ENCODE data around the gene ZNF516.

The ZNF516 gene

DNA sequence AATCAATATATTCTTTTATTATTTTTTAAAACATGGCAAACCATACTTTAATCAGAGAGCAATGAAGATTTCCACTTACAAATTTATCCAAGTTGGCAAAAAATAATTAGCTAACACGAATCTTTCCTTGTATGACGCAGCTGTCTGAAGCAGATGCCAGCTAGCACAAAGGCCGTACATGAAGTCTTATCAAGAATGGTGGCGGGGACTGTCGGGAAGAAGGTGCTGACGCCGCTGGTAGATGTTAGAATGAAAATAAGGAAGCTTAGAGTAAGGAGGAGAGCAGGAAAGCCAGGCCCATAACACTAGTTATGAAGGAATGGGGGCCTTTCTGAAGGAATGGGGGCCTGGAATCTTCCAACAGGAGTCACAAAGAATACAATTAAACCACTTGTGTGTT, 96.7 kb downstream of the ZNF516 start:
- DNase-seq, result no peak

- DNase-seq, result no peak
Measured at GRCh38 chr18:76397631-76398030, 97.4 kb downstream of the ZNF516 start.

- no peak for DNase-seq
Measured at GRCh38 chr18:76396792-76397191, 98.2 kb downstream of the ZNF516 start.

- no peak for DNase-seq
Measured at GRCh38 chr18:76395609-76396008, 99.4 kb downstream of the ZNF516 start.

DNA sequence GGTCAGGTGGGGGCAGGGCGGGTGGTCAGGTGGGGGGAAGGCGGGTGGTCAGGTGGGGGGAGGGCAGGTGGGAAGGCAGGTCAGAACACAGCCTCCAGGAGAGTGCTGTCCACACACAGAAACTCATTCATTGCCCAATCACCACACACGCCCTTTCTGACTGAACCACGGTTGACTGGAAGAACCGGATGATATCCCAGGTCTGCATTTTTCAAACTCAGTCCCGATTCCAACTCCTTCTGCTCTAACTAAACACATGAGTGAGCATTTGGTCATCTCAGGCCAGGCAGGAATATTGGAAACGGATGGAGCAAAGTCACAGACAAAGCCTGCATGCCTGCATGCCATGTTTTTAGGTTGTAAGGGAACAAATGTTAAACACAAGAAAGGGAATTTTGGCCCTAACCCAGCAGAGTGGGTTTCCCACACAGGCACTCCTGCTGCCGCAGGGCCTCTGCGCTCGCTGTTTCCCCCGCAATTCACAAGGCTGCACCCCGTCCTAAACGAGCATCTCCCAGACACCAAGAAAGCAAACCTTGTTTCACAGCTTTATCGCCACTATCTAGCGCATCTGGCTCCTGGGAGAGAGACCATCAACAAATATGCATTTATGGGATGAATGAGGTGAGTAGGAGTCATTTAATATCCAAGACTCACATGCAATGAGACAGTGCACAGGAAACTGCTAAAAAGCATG, 100.1 kb downstream of the ZNF516 start:
- DNase-seq, result no peak

DNA sequence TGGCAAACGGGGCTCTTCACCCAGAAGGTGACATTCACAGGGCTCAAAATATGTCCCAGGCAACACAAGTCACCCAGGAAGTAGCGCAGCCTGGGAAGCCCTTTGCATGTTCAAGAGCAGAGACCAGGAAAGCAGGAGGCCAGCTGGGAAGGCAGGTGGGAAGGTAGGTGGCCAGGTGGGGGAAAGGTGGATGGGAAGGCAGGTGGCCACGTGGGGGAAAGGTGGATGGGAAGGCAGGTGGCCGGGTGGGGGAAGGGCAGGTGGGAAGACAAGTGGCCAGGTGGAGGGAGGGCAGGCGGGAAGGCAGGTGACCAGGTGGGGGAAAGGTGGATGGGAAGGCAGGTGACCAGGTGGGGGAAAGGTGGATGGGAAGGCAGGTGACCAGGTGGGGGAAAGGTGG, 102.7 kb downstream of the ZNF516 start:
- DNase-seq, result no peak

DNA sequence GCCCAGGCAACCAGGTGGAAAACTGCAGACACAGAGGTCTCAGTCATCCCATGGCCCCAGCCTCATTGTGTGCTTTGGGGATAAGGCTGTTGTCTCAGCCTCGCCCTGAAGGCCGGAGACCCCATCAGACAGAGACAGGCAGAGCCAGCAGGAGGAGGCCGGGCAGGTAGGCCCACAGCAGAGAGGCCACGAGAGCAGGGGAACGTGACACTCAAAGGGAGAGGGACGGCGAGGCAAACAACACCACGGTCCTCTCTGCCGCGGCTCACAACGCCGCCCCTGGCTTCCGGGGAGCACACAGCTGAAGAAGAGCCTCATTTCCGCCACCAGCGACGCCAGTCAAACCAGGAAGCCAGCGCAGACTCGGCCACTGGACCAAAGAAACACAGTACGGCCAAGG, 103.3 kb downstream of the ZNF516 start:
- DNase-seq, result no peak

GRCh38 chr18:76391038-76391437, 104.0 kb downstream of the ZNF516 start:
- no peak for DNase-seq

GRCh38 chr18:76390452-76391035, 104.5 kb downstream of the ZNF516 start:
- no peak for DNase-seq

DNA sequence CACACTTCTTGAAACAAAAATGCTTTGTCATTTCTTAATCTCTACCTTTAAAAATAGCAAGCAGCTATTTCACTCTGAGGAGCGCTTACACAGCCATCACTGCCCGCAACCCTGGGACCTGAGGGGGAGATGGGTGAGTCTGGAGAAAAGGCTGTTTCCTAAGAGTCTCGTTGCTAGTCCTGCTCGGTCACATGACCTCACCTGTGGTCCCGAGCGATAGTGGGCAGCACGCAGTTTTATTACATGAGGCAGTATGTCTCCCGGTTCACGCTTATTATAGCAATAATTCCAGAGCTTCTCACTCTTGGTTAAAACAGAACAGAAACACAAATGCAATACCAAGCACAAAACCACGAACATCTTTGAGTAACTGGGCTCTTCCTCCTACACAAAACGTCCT, 105.3 kb downstream of the ZNF516 start:
- DNase-seq, result no peak

DNA sequence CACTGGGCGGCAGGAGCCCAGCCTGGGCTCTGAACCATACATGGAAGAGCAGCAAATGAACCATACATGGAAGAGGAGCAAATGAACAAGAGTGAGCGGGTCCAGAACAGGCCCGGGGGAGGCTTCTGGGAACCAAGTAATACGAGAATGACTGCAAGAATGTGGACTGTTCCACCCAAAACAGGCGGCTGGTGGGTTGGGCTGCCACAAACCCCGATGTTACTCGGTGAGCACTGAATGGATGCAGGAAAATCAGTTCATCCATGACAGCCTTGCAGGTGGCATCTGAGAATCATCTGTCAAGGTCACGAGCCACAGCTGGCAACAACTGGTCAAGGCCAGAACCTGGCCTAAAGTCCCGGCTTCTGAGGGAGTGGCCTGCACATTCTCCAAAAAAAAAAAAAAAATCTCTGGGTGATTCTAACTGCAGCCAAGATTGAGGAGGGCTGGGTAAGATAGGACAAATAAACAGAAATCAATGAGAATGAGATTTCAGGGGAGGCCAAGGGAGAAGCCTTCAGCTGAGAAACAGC, 106.1 kb downstream of the ZNF516 start:
- no peak for DNase-seq

DNA sequence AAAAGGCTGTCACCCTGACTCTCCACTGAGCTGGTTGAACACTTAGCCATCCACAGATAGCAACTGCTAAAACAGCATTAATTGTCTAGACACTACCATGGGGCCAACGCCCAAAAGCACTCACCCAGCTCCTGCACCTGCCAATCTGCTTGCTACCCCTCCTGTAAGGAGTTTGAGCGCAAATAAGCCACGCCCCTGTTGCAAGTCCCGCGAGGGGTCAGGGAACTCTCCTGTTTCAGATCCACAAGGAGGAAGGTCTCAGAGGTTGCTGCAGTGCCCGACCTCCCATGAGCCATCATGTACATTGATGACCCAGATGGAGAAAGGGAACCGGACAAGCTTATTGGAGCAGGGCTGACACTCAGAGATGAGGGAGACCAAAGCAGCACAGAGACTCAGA, 106.8 kb downstream of the ZNF516 start:
- DNase-seq, result no peak

DNA sequence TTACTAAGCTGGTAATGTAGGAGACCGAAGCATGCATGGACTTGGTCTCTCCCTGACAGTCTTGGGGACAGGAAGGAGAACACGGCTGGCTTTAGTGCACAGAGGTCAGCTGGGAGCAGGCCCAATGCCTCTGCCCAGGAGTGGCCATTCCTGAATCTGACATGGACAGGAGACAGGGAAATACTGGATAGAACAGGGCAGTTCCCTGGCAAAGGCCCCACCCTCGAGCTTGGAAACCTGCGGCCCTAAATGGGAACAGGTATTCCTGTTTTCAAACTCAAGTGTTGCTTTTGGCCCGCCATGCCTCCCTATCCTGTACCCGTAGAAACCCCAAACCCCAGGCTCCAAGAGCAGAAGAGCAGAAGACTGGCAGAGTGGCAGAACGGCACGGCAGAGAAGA, 107.4 kb downstream of the ZNF516 start:
- no peak for DNase-seq

DNA sequence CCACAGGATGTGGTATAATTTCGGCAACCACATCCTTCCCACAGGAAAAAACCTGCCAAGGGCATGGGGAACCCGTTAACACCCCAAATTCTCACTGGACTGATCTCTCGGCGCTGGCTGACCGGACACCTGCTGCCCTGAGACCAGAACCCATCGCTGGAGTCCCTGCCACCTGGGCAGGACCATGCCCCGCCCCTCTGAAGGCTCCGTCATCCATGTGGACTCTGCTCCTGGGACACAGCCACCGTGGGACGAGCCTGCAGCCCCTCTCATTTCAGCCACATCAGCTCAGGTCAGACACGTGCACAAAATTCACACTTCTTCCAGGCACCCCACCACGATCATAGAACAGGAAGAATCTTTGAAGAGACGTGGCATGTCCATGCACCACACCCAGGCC, 108.2 kb downstream of the ZNF516 start:
- DNase-seq, result no peak

- no peak for DNase-seq
Measured at GRCh38 chr18:76386071-76386470, 109.0 kb downstream of the ZNF516 start.

GRCh38 chr18:76385681-76385975, 109.4 kb downstream of the ZNF516 start:
- DNase-seq, result no peak

DNA sequence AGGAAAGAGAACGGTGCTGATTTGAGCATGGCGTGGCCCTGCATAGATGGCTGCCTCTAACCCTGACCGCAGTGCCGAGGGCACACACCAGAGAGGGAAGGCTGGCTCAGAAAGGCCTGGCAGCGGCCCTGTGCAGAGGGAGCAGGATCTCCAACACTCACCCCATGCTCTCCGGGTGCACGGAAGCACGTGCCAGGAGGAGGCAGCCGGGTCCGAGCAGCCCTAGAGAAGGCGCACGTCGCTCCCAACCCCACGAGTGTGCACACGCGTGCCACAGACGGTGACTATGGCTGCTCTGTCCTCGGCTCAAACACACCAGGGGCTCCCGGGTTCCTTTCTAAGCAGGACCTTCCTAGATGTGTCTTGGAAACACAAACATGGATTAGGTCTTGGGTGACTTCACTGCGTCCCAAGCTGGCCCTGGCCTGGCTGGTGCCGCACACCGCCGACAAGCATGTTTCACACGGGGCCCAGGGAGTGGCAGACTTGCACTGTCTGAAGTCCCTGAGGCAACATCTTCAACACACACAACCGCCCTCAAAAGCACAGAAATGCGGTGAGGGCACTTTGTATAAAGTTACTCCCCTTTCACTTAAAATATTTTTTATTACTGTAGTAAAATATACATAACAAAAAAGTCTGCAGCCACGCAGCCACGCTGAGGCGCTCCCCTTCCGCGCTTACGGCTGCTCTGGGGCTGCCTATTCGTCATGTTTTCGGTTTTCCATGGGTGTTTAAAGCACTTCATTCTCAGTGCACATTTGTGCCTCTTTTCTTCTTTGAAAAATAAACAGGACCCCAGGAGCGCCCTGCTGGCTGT, 110.0 kb downstream of the ZNF516 start:
- no peak for DNase-seq

DNA sequence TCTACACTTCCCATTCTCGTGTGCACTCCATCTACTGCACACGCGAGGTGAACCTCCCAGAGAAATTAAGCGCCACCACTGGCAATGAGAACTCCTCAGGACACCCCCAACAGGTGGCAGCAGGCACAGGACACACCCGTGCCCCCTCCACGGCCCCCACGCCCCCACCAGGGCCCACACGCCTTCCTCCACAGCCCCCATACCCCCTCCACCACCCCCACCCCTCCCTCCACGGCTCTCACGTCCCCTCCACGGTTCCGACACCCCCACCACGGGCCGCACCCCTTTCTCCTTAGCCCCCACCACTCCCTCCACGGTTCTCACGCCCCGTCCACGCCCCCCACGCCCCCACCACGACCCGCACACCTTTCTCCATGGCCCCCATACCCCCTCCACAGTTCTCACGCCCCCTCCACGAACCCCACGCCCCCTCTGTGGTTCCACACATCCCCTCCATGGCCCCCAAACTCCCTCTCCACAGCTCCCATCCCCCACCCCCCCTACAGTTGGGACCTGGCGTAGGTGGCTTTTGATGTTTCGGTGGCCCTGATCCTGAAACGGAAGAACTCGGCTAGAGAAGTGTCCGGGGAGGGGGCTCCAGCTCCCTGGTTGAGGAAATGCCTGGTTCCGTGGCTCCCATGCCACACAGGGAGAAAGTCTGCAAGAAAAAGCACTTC, 110.8 kb downstream of the ZNF516 start:
- no peak for DNase-seq

DNA sequence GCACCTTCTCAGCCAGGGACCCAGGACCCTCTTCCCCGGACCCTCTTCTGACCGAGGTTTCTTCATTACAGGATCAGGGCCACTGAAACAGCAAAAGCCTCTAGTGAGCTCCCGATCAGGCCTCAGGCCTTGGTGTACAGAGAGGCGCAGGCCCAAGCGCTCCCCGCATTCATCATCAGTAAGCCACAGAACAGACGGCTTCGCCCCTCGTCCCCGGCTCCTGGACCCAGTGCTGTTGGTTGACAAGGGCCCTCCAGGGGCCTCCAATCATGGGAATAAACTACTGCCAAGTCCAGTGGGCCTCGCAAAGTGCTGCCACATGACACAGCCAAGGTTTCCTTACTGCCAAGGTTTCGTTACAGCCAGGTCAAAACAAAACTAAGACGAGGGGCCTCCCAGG, 111.4 kb downstream of the ZNF516 start:
- DNase-seq, result no peak

DNA sequence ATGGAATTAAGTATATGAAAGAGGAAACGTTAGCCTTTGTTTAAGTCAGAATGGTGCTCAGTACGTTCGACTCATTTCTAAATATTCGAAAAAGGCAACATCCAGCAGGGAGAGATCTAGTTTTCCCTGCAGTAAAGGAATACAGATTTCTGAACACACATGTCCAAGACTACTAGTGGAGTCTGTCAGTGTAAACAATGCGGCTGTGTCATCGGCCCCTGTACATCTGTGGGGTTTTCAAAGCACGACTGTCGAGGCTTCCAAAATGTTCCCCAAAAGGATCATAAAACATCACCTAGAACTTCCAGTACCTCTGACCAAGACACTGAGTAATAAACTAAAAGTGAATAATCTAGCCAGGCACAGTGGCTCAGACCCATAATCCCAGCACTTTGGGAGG, 112.8 kb downstream of the ZNF516 start:
- no peak for DNase-seq

DNA sequence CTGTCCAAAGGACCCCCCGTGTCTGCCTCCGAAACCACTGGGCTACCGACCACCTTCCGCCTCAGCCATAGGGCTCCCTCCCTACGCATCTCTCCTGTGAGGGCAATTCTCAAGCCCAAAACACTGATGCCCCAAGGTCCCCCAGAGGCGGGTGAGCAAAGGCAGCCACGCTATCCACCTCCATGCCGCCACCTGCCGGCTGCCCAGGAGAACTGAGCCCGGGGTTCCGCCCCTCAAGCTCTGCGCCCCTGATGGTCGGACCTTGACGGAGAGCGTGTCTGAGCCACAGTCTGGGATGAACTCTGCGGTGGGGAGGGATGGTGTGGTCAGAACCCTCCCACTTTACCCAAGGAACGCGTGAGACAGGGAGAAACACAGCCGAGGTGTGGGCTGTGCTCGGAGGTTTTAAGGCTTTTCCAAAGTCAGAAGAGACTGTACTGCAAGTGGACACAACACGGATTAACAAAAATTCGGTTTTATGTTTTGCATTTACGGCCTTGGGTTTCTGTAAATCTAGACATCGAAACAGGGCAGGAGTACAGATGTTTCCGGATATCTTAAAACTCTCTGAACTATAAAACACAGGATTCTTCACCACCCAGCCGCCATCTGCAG, 114.1 kb downstream of the ZNF516 start:
- no peak for DNase-seq

DNA sequence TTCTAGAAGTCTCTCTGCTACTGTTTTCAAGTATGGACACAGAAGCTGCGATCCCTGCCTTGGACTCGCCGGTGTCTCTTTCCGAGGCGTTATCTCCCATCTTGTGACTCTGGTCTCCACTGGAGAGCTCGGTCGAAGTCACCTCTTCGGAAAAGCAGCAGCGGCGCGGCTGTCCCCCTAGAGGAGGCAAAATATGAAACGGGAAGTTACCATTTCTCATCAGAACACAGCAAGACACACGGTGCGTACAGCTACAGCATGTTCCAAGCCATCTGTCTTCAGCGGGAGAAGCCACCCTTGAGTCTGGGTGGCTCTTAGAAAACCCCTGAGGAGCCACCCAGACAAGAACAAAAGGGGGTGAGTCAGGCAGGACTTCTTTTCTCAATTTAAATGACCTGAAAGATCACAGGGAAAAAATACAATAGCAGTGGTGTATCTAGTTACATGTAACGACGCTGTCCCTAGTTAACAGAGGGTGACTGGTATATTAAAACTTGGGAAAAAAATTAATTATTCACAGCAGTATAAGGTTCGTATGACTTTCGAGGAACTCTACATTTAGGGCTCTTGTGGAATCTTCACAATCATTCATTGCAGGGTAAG, 114.8 kb downstream of the ZNF516 start:
- DNase-seq, result no peak

All from NCI-H1694 treated with DMSO at 0.1 percent for 48 hours (cell line).